OCI-LY7 (cell line): Measurements from ENCODE around the gene RBMS1.
A peak's percentile ranks its signal among the peaks of the same experiment; 100 is the strongest.

Experiments used
- EZH2phosphoT487 ChIP-seq: fragments of 200-600 bp; sonication (generic); IDR thresholded peaks from 2 replicates; pipeline ENCODE4 v1.6.1; 2018; ENCODE audit warnings: low read depth, borderline replicate concordance, mild to moderate bottlenecking, mixed run types, antibody characterized with exemption, low read length, moderate library complexity, mixed read lengths
- TF ChIP-seq, protein P1 (sequence below): fragments of 200-600 bp; sonication (generic); conservative IDR thresholded peaks from 2 replicates; pipeline ENCODE4 v1.5.1; 2014; ENCODE audit warnings: mild to moderate bottlenecking, antibody characterized with exemption, low read length, moderate library complexity, mixed read lengths

- TF ChIP-seq, protein P1, sequence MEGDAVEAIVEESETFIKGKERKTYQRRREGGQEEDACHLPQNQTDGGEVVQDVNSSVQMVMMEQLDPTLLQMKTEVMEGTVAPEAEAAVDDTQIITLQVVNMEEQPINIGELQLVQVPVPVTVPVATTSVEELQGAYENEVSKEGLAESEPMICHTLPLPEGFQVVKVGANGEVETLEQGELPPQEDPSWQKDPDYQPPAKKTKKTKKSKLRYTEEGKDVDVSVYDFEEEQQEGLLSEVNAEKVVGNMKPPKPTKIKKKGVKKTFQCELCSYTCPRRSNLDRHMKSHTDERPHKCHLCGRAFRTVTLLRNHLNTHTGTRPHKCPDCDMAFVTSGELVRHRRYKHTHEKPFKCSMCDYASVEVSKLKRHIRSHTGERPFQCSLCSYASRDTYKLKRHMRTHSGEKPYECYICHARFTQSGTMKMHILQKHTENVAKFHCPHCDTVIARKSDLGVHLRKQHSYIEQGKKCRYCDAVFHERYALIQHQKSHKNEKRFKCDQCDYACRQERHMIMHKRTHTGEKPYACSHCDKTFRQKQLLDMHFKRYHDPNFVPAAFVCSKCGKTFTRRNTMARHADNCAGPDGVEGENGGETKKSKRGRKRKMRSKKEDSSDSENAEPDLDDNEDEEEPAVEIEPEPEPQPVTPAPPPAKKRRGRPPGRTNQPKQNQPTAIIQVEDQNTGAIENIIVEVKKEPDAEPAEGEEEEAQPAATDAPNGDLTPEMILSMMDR: peak; percentile 62; the same call in 1 of the 2 replicates
- TF ChIP-seq EZH2phosphoT487: no peak
These were observed 86.8 kb downstream of the RBMS1 start for GRCh38 chr2:160406591-160407392.
